ENCODE results near the gene MRM1. TPM values are rescaled to one million over a fixed set of nuclear protein-coding genes. Genes with fewer than 3 reads are reported as not detected.

Gene MRM1, protein sequence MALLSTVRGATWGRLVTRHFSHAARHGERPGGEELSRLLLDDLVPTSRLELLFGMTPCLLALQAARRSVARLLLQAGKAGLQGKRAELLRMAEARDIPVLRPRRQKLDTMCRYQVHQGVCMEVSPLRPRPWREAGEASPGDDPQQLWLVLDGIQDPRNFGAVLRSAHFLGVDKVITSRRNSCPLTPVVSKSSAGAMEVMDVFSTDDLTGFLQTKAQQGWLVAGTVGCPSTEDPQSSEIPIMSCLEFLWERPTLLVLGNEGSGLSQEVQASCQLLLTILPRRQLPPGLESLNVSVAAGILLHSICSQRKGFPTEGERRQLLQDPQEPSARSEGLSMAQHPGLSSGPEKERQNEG
- total RNA-seq (2021) (12.1 to 16.5 TPM (median 14.2 TPM) in 3 replicates), Bru-seq, nascent RNA (percentile 77 among the genes with signal in this experiment)
- long read RNA-seq, experiment 1, transcript MRM1-204 (5 exons, 1,857 nt) = major isoform, 30 of 47 reads
- long read RNA-seq, experiment 1, partial matches to known transcripts = 6 of 47 reads
- long read RNA-seq, experiment 1, other reads (novel, unspliced or antisense) = 11 of 47 reads
- long read RNA-seq, experiment 2, transcript MRM1-204 (5 exons, 1,857 nt) = major isoform, 10 of 16 reads
- long read RNA-seq, experiment 2, partial matches to known transcripts = 1 of 16 reads
- long read RNA-seq, experiment 2, other reads (novel, unspliced or antisense) = 5 of 16 reads
- long read RNA-seq, experiment 3, transcript MRM1-204 (5 exons, 1,857 nt) = major isoform, 37 of 44 reads
- long read RNA-seq, experiment 3, partial matches to known transcripts = 2 of 44 reads
- long read RNA-seq, experiment 3, other reads (novel, unspliced or antisense) = 4 of 44 reads

DNA sequence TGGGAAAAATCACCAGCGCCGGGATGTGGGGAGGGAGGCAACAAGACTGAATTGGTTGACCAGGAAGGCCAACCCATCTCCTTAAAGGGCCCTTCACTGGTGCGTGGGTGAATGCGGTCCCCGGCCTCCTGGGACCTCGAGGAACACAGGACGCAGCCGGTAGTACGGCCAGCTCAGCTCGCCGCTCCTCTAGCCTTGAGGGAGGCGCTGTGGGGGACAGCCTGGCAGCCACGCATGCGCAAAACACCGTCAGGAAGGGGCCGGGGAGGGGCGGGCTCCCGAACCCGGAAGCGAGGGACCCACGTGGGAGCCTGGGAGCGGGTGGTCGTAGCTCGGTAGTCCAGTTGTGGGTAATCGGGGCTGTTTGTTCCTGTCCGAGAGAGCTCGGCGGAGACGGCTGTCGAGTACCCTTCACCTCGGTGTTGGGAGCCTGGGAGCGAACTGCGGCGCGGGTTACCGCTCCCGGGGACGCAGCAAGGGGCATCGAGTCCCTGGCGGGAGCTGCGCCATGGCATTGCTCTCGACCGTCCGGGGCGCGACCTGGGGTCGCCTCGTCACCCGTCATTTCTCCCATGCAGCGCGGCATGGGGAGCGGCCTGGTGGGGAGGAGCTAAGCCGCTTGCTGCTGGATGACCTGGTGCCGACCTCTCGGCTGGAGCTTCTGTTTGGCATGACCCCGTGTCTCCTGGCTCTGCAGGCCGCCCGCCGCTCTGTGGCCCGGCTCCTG lies at the start of gene MRM1:
MRM1 (plus strand) TSS at position 281 of the 727 bp plus-strand sequence; CDS start at position 509, 228 bp downstream.
- Mint-ChIP-seq H3K4me3 (peak within 1 kb of the TSS; percentile 84), H3K27ac (peak within 1 kb of the TSS; percentile 90), H3K9me3 (no peaks in the 10 kb centered on the region), H3K36me3 (peaks cover 7% of the 10 kb centered on the region; the same call in 1 of the 2 replicates), H3K27me3 (ENCODE audit: low read depth) (no peaks in the 10 kb centered on the region), H3K4me1 (peaks cover 27% of the 10 kb centered on the region)
- ChIA-PET POLR2A (interaction anchor here (0.5 to 3.2 kb wide), 9 partner anchors 9 to 626 kb away, joined by 3 to 22 read pairs (median 3); partner anchors contain the start of gene DHRS11), CTCF (interaction anchor here (0.6 to 4.5 kb wide), 23 partner anchors 9 to 1243 kb away, joined by 3 to 87 read pairs (median 5); partner anchors contain the start of gene DHRS11)
- ATAC-seq (peak; percentile 83), DNase-seq (ENCODE audit: low spot score) (peak; percentile 93)
- no peak for TF ChIP-seq CBFB (CRISPR knock-in tag; IDR thresholded peaks at IDR 0.05; ENCODE audit: low read depth)
- TF ChIP-seq, protein P1, sequence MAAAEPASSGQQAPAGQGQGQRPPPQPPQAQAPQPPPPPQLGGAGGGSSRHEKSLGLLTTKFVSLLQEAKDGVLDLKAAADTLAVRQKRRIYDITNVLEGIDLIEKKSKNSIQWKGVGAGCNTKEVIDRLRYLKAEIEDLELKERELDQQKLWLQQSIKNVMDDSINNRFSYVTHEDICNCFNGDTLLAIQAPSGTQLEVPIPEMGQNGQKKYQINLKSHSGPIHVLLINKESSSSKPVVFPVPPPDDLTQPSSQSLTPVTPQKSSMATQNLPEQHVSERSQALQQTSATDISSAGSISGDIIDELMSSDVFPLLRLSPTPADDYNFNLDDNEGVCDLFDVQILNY (CRISPR knock-in tag; IDR thresholded peaks at IDR 0.05) = no peak; the same call in 1 of the 2 replicates
- TF ChIP-seq HMGA2 (CRISPR knock-in tag; IDR thresholded peaks at IDR 0.05) = no peak
- TF ChIP-seq, protein P2, sequence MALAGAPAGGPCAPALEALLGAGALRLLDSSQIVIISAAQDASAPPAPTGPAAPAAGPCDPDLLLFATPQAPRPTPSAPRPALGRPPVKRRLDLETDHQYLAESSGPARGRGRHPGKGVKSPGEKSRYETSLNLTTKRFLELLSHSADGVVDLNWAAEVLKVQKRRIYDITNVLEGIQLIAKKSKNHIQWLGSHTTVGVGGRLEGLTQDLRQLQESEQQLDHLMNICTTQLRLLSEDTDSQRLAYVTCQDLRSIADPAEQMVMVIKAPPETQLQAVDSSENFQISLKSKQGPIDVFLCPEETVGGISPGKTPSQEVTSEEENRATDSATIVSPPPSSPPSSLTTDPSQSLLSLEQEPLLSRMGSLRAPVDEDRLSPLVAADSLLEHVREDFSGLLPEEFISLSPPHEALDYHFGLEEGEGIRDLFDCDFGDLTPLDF (CRISPR knock-in tag; IDR thresholded peaks at IDR 0.05) = no peak
- TF ChIP-seq ZNF121 (CRISPR knock-in tag; IDR thresholded peaks at IDR 0.05) = no peak
- TF ChIP-seq, protein P3, sequence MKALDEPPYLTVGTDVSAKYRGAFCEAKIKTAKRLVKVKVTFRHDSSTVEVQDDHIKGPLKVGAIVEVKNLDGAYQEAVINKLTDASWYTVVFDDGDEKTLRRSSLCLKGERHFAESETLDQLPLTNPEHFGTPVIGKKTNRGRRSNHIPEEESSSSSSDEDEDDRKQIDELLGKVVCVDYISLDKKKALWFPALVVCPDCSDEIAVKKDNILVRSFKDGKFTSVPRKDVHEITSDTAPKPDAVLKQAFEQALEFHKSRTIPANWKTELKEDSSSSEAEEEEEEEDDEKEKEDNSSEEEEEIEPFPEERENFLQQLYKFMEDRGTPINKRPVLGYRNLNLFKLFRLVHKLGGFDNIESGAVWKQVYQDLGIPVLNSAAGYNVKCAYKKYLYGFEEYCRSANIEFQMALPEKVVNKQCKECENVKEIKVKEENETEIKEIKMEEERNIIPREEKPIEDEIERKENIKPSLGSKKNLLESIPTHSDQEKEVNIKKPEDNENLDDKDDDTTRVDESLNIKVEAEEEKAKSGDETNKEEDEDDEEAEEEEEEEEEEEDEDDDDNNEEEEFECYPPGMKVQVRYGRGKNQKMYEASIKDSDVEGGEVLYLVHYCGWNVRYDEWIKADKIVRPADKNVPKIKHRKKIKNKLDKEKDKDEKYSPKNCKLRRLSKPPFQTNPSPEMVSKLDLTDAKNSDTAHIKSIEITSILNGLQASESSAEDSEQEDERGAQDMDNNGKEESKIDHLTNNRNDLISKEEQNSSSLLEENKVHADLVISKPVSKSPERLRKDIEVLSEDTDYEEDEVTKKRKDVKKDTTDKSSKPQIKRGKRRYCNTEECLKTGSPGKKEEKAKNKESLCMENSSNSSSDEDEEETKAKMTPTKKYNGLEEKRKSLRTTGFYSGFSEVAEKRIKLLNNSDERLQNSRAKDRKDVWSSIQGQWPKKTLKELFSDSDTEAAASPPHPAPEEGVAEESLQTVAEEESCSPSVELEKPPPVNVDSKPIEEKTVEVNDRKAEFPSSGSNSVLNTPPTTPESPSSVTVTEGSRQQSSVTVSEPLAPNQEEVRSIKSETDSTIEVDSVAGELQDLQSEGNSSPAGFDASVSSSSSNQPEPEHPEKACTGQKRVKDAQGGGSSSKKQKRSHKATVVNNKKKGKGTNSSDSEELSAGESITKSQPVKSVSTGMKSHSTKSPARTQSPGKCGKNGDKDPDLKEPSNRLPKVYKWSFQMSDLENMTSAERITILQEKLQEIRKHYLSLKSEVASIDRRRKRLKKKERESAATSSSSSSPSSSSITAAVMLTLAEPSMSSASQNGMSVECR (CRISPR knock-in tag; IDR thresholded peaks at IDR 0.05; ENCODE audit: borderline replicate concordance) = peak; percentile 75; the same call in 1 of the 2 replicates
- peak; percentile 82 for TF ChIP-seq ZNF416 (CRISPR knock-in tag; IDR thresholded peaks at IDR 0.05)
- TF ChIP-seq, protein P4, sequence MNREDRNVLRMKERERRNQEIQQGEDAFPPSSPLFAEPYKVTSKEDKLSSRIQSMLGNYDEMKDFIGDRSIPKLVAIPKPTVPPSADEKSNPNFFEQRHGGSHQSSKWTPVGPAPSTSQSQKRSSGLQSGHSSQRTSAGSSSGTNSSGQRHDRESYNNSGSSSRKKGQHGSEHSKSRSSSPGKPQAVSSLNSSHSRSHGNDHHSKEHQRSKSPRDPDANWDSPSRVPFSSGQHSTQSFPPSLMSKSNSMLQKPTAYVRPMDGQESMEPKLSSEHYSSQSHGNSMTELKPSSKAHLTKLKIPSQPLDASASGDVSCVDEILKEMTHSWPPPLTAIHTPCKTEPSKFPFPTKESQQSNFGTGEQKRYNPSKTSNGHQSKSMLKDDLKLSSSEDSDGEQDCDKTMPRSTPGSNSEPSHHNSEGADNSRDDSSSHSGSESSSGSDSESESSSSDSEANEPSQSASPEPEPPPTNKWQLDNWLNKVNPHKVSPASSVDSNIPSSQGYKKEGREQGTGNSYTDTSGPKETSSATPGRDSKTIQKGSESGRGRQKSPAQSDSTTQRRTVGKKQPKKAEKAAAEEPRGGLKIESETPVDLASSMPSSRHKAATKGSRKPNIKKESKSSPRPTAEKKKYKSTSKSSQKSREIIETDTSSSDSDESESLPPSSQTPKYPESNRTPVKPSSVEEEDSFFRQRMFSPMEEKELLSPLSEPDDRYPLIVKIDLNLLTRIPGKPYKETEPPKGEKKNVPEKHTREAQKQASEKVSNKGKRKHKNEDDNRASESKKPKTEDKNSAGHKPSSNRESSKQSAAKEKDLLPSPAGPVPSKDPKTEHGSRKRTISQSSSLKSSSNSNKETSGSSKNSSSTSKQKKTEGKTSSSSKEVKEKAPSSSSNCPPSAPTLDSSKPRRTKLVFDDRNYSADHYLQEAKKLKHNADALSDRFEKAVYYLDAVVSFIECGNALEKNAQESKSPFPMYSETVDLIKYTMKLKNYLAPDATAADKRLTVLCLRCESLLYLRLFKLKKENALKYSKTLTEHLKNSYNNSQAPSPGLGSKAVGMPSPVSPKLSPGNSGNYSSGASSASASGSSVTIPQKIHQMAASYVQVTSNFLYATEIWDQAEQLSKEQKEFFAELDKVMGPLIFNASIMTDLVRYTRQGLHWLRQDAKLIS (CRISPR knock-in tag; IDR thresholded peaks at IDR 0.05; ENCODE audit: borderline replicate concordance) = 0 out of 2 replicates have a peak, but pooled peaks have one; percentile 39
- TF ChIP-seq, protein P5, sequence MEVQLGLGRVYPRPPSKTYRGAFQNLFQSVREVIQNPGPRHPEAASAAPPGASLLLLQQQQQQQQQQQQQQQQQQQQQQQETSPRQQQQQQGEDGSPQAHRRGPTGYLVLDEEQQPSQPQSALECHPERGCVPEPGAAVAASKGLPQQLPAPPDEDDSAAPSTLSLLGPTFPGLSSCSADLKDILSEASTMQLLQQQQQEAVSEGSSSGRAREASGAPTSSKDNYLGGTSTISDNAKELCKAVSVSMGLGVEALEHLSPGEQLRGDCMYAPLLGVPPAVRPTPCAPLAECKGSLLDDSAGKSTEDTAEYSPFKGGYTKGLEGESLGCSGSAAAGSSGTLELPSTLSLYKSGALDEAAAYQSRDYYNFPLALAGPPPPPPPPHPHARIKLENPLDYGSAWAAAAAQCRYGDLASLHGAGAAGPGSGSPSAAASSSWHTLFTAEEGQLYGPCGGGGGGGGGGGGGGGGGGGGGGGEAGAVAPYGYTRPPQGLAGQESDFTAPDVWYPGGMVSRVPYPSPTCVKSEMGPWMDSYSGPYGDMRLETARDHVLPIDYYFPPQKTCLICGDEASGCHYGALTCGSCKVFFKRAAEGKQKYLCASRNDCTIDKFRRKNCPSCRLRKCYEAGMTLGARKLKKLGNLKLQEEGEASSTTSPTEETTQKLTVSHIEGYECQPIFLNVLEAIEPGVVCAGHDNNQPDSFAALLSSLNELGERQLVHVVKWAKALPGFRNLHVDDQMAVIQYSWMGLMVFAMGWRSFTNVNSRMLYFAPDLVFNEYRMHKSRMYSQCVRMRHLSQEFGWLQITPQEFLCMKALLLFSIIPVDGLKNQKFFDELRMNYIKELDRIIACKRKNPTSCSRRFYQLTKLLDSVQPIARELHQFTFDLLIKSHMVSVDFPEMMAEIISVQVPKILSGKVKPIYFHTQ (CRISPR knock-in tag; IDR thresholded peaks at IDR 0.05) = 0 out of 2 replicates have a peak, but pooled peaks have one; percentile 60
- TF ChIP-seq, protein P6, sequence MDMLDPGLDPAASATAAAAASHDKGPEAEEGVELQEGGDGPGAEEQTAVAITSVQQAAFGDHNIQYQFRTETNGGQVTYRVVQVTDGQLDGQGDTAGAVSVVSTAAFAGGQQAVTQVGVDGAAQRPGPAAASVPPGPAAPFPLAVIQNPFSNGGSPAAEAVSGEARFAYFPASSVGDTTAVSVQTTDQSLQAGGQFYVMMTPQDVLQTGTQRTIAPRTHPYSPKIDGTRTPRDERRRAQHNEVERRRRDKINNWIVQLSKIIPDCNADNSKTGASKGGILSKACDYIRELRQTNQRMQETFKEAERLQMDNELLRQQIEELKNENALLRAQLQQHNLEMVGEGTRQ (CRISPR knock-in tag; IDR thresholded peaks at IDR 0.05) = peak; percentile 88
- TF ChIP-seq FOXJ3 (CRISPR knock-in tag; IDR thresholded peaks at IDR 0.05; ENCODE audit: borderline replicate concordance) = no peak
- no peak for TF ChIP-seq GRHL2 (CRISPR knock-in tag; IDR thresholded peaks at IDR 0.05; ENCODE audit: insufficient replicate concordance, severe bottlenecking)
- TF ChIP-seq NFATC4 (CRISPR knock-in tag; IDR thresholded peaks at IDR 0.05) = peak; percentile 61; the same call in 1 of the 2 replicates
- TF ChIP-seq, protein P7, sequence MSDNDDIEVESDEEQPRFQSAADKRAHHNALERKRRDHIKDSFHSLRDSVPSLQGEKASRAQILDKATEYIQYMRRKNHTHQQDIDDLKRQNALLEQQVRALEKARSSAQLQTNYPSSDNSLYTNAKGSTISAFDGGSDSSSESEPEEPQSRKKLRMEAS (CRISPR knock-in tag; IDR thresholded peaks at IDR 0.05) = peak; percentile 94
- TF ChIP-seq, protein P8, sequence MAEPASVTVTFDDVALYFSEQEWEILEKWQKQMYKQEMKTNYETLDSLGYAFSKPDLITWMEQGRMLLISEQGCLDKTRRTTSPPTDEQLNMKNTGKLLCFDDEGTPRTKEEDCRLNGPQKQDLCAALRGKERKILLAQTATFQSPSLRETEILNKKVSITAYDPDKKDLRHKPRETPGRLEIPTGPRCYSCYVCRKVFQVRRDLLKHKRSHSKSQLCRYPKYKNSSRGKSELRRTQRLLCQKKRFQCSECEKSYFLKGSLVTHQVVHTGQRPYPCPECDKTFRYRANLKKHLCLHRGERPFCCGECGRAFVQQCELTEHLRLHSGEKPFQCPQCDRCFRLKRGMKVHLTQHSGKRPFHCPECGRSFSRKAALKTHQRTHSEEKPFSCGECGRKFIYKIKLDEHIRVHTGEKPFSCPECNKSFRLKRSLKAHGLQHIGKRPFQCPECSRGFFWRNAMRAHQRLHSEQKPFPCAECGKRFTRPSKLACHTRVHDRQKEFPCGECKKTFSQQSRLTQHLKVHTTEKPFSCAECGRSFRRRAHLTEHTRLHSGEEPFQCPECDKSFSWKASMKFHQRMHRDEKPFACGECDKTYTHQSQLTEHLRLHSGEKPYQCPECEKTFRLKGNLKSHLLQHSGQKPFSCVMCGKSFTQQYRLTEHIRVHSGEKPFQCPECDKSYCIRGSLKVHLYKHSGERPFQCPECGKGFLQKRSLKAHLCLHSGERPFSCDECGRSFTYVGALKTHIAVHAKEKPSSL (CRISPR knock-in tag; conservative IDR thresholded peaks at IDR 0.05) = no peak

All from WTC11 (cell line).